ENCODE results near the gene HNRNPC.

- TF ChIP-seq CTCF (IDR thresholded peaks at IDR 0.05) (no peak), POLR2A (IDR thresholded peaks at IDR 0.05) (no peak)
These were observed 17.9 kb upstream of the HNRNPC start for GRCh38 chr14:21287168-21287567.

Data from transverse colon (tissue), 3 donors.